Nephron progenitor cell (in vitro differentiated cells): ENCODE measurements around the gene RBM5.

Source experiments
- DNase-seq: peaks from one replicate; pipeline ENCODE4 v3.0.0; 2021
- H3K27ac Mint-ChIP-seq: 2 replicates; pipeline ENCODE4 v1.8.0; 2021; ENCODE audit warnings: mild to moderate bottlenecking, moderate library complexity, mixed read lengths
- H3K27me3 Mint-ChIP-seq: 2 replicates; pipeline ENCODE4 v1.8.0; 2021; ENCODE audit warnings: mild to moderate bottlenecking, low read depth, mixed read lengths; ENCODE audit not compliant: poor library complexity
- H3K36me3 Mint-ChIP-seq: 2 replicates; pipeline ENCODE4 v1.8.0; 2021; ENCODE audit warnings: low read depth, mixed read lengths
- H3K4me1 Mint-ChIP-seq: 2 replicates; pipeline ENCODE4 v1.8.0; 2021; ENCODE audit warnings: mixed read lengths
- H3K4me3 Mint-ChIP-seq: 2 replicates; pipeline ENCODE4 v1.8.0; 2021; ENCODE audit warnings: mild to moderate bottlenecking, moderate library complexity, mixed read lengths
- H3K9me3 Mint-ChIP-seq: 2 replicates; pipeline ENCODE4 v1.8.0; 2021; ENCODE audit warnings: mild to moderate bottlenecking, moderate library complexity, mixed read lengths
- TF ChIP-seq, protein P1 (sequence below): fragments of 200-600 bp; sonication (generic); IDR thresholded peaks from 2 replicates; pipeline ENCODE4 v1.5.0; 2021; ENCODE audit warnings: antibody characterized with exemption

RBM5 gene

DNA sequence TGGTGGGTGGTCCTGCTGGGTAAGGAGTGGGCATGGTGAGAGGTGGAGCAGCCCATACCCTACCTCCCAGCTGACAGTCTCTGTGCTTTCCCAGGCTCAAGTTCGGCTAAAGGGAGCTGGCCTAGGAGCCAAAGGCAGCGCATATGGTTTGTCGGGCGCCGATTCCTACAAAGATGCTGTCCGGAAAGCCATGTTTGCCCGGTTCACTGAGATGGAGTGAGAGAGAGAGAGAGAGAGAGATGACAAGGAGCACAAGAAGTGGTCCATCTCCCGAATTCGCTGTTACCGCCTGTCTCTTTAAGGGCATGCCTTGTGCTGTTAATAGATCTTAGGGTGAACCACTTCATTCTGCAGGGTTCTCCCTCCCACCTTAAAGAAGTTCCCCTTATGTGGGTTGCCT, 29.5 kb downstream of the RBM5 start:
- H3K27ac Mint-ChIP-seq = peak overlapping the region; percentile 74
- DNase-seq = no peak

DNA sequence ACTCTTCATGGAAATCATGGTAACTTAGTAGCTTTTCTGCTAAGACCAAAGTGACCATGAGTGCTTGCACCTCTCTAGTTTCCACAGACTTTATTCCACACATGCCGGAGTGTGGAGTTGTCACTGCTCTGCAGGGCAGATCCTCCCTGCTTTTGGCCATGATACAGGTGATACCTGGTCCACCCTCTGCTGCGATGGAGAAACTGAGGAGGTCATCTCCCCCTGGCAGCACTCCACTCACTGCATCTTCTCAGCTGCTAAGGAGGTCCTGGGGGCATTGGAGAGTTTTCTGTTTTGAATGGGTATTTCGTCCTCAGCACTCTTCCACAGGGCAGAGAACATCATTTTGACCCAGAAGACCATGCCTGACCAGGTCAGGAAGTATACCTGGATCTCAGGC, 31.1 kb downstream of the RBM5 start:
- Mint-ChIP-seq H3K27ac (peak overlapping the region; percentile 77), H3K27me3 (peaks cover 6% of the 10 kb centered on the region), H3K36me3 (peaks cover 43% of the 10 kb centered on the region), H3K9me3 (no peaks in the 10 kb centered on the region), H3K4me1 (peaks cover 32% of the 10 kb centered on the region), H3K4me3 (no peak overlapping the region)
- TF ChIP-seq, protein P1, sequence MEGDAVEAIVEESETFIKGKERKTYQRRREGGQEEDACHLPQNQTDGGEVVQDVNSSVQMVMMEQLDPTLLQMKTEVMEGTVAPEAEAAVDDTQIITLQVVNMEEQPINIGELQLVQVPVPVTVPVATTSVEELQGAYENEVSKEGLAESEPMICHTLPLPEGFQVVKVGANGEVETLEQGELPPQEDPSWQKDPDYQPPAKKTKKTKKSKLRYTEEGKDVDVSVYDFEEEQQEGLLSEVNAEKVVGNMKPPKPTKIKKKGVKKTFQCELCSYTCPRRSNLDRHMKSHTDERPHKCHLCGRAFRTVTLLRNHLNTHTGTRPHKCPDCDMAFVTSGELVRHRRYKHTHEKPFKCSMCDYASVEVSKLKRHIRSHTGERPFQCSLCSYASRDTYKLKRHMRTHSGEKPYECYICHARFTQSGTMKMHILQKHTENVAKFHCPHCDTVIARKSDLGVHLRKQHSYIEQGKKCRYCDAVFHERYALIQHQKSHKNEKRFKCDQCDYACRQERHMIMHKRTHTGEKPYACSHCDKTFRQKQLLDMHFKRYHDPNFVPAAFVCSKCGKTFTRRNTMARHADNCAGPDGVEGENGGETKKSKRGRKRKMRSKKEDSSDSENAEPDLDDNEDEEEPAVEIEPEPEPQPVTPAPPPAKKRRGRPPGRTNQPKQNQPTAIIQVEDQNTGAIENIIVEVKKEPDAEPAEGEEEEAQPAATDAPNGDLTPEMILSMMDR = no peak
- no peak for DNase-seq

More for the DNA sequence above, 29.5 kb downstream of the RBM5 start:
- no peaks in the 10 kb centered on the region for H3K9me3 Mint-ChIP-seq
- TF ChIP-seq, protein P1 = no peak
- H3K4me1 Mint-ChIP-seq = peaks cover 17% of the 10 kb centered on the region
- no peak overlapping the region for H3K4me3 Mint-ChIP-seq
- H3K27me3 Mint-ChIP-seq = peaks cover 5% of the 10 kb centered on the region
- peaks cover 57% of the 10 kb centered on the region for H3K36me3 Mint-ChIP-seq

DNA sequence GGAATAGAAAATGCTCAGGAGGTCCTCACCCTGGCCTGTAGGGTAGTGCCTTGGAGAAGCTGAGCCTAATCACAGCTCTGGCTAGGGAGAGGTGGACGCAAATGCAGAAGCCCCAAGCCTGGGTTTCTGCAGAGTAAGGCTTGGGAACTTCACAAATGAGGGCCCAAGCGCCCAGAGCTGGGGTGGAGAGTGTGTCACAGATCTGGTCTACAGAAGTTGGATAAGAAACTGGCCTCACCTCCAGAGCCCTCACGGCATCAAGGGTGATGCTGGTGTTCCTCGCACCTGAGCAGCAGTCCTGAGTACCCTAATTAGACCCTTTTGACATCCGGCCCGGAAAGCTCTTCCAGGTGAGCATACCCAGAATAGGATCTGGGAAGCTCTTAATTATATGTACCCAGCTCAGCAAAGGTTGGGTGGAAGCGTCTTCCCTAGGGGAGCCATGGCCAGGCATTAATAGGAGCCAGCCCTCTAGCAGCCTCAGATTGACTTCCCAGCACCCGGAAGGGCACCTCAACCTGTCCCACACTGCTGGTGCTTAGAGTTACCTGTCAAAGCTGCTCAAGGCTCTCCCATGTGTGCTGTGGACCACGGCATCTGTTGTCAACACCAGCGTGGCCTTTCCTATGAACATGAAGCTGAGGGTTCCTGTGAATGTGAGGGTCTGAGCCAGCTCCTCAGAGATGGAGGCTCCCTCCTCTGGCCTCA, 31.8 kb downstream of the RBM5 start:
- Mint-ChIP-seq H3K27me3 (peaks cover 6% of the 10 kb centered on the region), H3K36me3 (peaks cover 38% of the 10 kb centered on the region), H3K27ac (peak overlapping the region; percentile 77), H3K4me3 (no peak overlapping the region), H3K9me3 (no peaks in the 10 kb centered on the region), H3K4me1 (peaks cover 40% of the 10 kb centered on the region)
- no peak for DNase-seq
- TF ChIP-seq, protein P1 = no peak

DNA sequence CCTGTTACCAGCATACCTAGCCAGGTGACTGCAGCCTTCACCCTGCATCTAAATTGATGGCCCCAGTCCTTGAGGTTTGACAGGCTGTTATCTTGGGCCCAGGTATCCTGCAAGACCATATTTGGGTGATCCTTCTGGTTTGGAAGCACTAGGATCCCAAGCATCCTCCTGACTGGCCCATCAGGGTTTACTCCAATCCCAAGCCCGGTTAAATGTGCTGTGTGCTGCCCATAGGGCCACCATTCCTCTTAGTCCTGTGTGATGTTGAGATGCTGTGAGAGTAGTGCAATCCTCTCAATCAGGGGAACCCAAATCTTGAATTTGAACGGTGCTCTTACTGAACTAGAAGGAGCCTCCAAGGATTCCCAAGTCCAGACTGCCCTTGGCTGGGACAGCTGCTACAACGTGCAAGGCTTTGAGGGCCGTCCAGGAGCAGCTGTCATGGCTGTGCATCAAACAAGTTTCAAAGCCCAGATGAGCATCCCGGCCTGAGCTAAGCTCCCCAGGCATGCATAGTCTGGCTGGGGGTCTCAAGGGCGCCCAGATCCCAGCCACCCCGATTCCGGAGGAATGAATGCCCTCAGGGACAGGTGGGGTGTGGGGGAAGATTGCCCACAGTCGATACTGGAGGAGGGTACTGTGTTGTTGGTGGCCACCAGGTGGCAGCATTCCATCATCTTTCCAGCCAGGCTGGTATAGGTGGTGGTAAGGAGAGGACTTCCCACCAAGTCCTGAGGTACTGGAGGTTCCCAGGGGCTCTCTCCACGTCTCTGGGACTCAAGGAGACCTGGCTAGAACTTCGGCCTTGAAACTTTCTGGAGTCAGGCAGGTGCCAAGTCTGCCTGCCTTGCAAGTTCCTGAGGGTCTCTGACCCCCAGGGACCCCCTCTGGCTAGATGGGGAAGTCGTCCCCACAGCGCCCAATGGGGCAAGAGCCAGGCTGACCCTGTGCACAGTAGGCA, 32.6 kb downstream of the RBM5 start:
- Mint-ChIP-seq H3K4me3 (no peak overlapping the region), H3K36me3 (peaks cover 29% of the 10 kb centered on the region), H3K9me3 (no peaks in the 10 kb centered on the region), H3K27ac (no peak overlapping the region), H3K27me3 (peaks cover 6% of the 10 kb centered on the region), H3K4me1 (peaks cover 48% of the 10 kb centered on the region)
- DNase-seq = peak; percentile 84
- TF ChIP-seq, protein P1 = peak; percentile 87

DNA sequence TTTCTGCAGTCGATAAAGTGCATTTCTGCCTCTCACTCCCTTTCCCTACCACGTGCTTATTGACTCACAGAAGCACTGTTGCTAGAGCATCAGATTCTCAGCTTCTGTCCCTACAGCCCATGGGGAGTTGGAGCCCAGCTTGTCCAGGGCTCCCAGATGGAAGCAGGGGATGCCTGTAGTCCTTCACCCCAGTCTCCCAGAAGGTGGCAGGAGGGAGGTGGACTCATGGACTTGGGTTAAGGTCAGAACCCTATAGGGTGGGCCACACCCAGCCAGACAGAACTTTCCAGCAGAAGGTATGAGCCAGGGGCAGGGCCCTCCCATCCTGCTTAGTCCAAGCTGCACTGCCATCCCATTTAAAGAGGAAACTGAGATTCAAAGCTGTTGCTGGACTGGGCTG, 33.4 kb downstream of the RBM5 start:
- Mint-ChIP-seq H3K27me3 (peaks cover 6% of the 10 kb centered on the region), H3K9me3 (no peaks in the 10 kb centered on the region), H3K4me1 (peaks cover 54% of the 10 kb centered on the region), H3K36me3 (peaks cover 22% of the 10 kb centered on the region), H3K27ac (no peak overlapping the region), H3K4me3 (no peak overlapping the region)
- TF ChIP-seq, protein P1 = no peak
- DNase-seq = no peak
